Prostate gland (tissue), 2 donors: ENCODE results near the gene SH2D3C.

Source experiments
- POLR2A ChIP-seq: fragments of 450-650 bp; IDR thresholded peaks from one replicate; pipeline ENCODE4 v1.6.1; 2016; ENCODE audit warnings: antibody characterized with exemption, mild to moderate bottlenecking
- POLR2AphosphoS5 ChIP-seq: sonication (generic); formaldehyde crosslinking; IDR thresholded peaks from one replicate; pipeline ENCODE4 v1.6.1; 2017; ENCODE audit warnings: antibody characterized with exemption
- TF ChIP-seq, protein P1 (sequence below), 4 experiments: fragments of 200-600 bp in 2 of 4; fragments of 450-650 bp in 2 of 4; sonication (generic) in 2 of 4; IDR thresholded peaks; 1 replicate in 3 of 4; 2 replicates in 1 of 4; pipeline ENCODE4 v1.5.1; 2016 to 2019; ENCODE audit warnings: antibody characterized with exemption in 4 of 4, mild to moderate bottlenecking in 2 of 4, moderate library complexity in 2 of 4

DNA sequence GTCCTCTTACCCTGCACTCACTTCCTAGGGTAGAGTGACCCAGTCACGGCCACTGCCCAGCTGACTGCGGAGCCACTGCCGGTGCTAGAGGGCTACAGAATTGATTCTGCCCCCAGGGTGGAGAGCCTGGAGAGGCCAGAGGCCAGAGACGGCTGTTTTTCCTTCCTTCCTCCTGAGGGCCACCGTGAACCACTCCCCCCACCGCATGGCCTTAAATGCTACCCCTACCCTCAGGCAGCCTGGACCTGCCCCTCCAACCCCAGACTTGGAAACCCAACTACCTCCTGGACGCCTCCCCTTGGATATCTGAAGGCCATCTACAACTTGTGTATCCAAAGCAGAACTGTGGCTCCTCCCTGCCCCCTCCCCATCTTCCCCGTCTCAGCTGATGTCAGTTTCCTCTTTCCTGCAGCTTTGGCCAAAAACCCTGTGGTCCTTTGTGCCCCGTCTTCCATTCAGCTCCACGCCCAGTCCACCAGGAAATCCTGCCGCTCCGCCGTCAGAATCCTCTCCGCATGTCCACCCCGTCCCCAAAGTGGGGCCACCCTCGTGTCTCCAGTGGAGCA lies 16.3 kb downstream of the SH2D3C start:
- TF ChIP-seq, protein P1, sequence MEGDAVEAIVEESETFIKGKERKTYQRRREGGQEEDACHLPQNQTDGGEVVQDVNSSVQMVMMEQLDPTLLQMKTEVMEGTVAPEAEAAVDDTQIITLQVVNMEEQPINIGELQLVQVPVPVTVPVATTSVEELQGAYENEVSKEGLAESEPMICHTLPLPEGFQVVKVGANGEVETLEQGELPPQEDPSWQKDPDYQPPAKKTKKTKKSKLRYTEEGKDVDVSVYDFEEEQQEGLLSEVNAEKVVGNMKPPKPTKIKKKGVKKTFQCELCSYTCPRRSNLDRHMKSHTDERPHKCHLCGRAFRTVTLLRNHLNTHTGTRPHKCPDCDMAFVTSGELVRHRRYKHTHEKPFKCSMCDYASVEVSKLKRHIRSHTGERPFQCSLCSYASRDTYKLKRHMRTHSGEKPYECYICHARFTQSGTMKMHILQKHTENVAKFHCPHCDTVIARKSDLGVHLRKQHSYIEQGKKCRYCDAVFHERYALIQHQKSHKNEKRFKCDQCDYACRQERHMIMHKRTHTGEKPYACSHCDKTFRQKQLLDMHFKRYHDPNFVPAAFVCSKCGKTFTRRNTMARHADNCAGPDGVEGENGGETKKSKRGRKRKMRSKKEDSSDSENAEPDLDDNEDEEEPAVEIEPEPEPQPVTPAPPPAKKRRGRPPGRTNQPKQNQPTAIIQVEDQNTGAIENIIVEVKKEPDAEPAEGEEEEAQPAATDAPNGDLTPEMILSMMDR (IDR thresholded peaks at IDR 0.05): no peak
- TF ChIP-seq POLR2AphosphoS5 (no peak), POLR2A (no peak)
